Effector CD4-positive, alpha-beta T cell (primary cell): ENCODE results near the gene COPS7A.
A peak's percentile ranks its signal among the peaks of the same experiment; 100 is the strongest.

ENCODE experiments used
- DNase-seq: peaks from one replicate; pipeline ENCODE4 v3.0.0-alpha.2; 2020
- total RNA-seq: gene quantifications from one replicate; lab custom pipeline; 2026; lab: John Stamatoyannopoulos, UW

The COPS7A gene, protein sequence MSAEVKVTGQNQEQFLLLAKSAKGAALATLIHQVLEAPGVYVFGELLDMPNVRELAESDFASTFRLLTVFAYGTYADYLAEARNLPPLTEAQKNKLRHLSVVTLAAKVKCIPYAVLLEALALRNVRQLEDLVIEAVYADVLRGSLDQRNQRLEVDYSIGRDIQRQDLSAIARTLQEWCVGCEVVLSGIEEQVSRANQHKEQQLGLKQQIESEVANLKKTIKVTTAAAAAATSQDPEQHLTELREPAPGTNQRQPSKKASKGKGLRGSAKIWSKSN
- total RNA-seq, result 19.1 reads per million, percentile 46 among the genes with 10 or more reads in this experiment

DNA sequence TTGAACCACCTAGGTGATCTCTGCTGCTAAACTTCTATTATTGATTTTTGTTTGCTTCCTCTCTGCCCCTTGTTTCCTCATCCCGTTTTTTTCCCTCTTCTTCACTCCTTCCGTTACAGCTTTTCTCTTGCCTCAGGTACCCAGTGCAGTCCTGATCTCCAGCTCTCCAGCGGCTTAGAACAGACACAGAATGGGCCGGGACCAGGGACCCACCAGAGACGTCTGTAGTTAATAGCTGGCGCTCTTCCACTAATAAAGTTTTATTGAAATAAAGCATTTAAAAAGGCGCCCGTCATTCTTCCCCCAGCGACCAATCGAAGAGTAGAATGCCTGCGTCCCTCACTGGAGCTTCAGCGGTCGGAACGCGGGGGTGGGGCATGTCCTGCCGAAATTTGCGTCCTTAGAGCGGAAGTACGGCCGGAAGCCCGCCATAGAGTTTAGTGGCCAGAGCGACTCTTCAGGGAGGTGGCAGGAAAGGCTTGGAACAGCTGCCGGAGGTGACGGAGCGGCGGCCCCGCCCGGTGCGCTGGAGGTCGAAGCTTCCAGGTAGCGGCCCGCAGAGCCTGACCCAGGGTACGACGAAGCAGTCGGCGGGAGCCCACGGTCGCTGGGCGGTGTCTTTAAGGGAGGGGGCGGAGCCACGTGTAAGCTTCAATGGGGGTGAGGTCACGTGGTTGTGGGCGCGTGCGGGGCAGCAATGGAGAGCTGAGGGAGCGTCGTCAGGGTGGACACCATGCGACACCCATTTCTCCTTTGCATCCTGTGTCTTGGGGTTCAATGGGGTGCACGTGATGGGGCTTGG lies at the start of gene COPS7A:
COPS7A (plus strand) TSS at position 440 of the 802 bp plus-strand sequence. CDS start 611 bp downstream, outside the sequence.
- DNase-seq, result peak; percentile 89

DNA sequence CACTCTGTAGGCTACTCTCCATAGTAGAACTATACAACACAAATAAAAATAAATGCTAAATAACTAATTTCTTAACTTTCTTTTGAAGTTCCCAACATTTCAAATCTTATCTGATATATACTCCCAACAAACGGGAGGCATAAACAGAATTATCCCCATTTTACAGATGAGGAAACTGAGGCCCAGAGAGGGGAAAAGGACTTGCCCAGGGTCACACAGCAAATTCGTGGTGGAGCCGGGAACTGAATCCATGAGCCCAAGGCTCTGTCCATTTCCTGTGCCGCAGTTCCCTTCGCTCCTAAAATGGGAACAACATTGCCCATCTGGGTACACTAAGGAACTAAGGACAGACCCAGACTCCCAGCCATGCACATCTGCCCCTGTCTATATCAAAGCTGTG lies 46.9 kb upstream of the COPS7A start:
- DNase-seq, result no peak

DNA sequence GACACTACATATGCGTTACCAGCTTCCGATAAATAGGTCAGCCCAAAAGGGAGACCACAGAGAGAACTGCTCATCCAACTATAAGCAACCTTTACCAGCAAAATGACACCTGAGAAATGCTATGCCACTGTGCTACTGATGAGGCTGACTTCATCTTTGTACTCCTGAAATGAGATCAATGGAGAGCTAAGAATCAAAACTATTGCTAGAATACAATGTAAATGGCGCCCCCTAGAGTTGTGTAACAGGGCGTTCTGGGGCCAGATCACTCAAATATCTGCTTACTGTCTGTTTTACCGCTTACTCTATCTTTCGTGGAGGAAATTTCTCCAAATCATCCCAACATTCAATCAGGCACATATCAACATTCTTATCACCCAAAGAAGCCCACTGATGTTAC lies 39.2 kb upstream of the COPS7A start:
- peak; percentile 30 for DNase-seq

DNA sequence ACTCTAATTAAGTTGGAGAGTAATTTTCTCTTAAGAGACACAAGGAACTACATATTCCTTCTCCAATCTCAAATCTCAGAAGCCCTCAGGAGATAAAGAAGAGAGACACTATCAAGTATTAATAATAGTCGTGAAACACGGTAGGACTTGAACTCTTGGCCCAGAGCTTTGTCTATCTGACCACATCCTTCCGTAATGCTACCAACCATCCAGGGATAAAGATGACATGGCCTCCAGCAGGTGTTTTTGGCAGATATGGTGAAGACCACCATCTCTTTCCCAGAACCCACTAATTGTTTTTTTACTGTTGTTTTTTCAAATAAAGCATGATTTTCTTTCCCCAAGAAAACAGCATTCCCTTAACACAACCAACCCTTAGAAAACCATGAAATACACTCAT lies 38.0 kb upstream of the COPS7A start:
- DNase-seq, result no peak

DNA sequence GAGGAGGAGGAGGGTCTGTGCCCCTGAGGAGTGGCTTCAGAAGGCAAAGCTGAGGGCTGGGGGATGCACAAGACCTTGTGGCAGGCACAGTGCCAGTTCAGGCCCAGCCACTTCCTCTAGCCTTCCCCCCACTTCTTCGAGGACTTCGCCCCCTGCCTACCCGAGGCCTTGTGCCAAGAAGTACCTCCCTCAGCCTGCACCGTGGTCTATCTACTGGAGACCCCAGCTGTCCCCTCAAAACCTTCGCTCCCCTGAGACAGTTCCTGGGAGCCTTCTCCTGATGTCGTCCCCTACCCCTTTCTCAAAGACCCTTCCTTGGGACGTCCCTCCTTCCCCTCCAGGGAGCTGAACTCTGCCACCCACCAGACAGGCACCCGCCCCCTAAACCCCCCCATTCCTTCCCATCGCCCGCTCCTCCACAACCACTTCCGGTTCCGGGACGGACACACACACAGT lies 35.3 kb upstream of the COPS7A start:
- DNase-seq, result peak; percentile 25

DNA sequence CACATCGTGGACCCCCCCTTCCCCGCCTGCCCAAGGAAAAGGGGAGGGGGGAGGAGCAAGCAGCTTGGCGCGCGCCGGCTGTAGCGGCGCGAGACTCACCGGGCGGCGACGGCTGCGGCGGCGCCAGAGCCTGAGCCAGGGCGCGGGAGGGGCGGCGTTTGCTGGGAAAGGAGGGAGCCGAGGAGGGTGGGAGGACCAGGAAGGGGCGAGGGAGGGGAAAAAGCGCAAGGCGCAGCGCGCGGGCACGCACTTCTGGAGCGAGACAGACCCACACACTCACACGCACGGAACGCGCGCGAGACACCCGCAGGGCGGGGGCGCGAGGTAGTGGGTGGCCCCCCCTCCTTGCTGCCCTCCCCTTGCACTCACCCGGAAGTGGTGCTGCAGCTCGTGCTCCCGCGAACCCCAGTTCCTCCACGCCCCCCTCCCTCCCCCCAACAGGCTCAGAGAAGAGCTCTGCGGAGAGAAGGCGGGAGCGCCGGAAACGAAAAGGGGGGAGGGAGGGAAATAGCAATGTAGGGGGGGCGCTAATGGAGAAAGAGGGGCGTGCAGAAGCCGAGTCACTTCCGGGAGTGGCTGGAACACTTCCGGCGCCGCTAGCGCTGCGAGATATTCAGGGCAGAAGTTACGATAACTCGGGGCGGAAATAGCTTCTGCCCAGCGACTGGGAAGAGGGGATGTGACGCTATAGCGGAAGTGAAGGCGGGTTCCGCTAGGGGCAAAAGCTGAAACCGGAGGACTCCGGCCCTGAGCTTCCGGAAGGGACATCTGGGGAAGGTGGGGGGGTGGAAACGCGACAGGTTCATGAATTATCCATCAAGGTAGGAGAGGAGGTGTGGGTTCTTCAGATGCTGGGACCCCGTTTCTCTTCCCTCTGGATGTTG lies 34.6 kb upstream of the COPS7A start, which contains the start of gene ZNF384:
ZNF384 (minus strand) TSS at position 377 of the 884 bp plus-strand sequence. CDS start 9,855 bp downstream, outside the sequence.
- peak; percentile 91 for DNase-seq

DNA sequence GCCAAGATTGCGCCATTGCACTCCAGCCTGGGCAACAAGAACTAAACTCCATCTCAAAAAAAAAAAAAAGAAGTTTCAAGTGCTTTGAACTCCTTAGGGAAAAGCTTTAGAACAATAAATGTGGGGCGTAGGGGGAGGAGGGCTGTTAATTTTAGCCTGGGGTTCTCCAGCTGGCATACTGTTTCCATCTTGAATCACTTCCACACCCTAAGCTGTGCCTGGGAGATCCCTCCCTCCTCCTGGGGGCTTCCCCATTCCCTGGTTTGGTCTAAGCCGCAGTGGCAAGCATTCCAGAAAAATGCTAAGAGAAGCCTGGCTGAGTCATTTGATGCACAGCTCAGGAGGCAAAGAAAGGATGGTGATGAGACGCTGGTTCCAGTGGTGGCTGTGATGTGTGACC lies 32.4 kb upstream of the COPS7A start:
- no peak for DNase-seq

DNA sequence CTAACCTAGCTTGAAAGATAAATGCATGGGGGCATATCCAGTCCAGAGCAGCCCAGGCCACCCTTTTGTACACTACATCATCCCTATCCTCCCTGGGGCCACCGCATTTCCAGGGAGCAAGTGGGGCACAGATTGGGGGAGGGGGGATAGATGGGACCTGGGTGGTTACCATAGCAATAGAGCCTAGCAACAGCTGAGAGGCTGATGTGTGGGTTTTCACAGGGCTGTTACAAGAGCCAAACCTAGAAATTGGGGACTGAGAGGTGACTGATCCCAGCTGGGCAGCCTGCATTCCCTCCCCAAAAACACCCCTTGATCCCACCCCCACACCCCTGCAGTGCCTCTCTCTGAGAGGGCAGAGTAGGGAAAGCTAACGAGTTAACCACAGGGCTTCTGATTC lies 31.0 kb upstream of the COPS7A start:
- DNase-seq, result no peak

DNA sequence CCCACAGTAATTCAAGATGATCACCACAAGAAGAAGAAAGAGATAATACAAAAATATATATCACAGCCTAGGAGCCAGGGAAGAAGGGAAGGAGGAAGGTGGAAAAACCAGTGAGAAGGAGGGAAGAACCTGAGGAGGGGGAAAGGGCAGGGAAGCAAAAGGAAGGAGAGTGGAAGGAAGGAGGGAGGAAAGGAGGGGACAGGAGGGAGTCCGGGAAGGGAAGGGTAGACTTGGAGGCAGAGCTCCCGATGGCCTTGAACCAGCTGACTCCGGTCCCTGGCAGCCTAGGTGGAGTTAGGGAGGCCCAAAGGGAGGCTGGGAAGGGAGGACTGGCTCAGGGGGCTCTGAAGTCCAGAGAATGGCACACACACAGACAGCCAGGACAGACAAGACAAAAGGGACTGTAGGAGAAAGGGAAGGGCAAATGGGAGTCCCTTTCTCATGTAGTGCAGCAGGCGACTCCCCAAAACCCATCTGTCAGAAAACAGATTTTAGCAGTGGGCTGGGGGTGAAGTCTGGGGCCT lies 30.0 kb upstream of the COPS7A start:
- no peak for DNase-seq

DNA sequence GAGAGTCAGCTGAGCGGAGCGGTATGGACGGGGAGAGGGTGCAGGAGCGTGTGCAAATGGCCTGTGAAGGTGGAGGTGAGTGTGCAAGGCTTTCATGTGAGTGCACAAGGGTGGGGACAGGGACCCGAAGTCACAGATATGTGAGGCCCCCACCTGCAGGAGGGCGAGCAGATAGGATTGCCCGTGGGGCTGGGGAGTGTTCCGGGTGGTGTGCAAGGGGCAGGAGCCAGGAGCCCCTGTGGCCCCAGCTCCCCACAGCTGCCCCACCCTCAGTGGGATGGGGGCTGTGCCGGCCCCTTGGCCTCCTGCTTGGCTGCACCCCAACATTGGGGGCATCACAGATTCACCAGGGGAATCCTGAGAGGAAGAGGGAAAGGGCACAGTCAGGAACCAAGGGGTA lies 29.1 kb upstream of the COPS7A start:
- no peak for DNase-seq

DNA sequence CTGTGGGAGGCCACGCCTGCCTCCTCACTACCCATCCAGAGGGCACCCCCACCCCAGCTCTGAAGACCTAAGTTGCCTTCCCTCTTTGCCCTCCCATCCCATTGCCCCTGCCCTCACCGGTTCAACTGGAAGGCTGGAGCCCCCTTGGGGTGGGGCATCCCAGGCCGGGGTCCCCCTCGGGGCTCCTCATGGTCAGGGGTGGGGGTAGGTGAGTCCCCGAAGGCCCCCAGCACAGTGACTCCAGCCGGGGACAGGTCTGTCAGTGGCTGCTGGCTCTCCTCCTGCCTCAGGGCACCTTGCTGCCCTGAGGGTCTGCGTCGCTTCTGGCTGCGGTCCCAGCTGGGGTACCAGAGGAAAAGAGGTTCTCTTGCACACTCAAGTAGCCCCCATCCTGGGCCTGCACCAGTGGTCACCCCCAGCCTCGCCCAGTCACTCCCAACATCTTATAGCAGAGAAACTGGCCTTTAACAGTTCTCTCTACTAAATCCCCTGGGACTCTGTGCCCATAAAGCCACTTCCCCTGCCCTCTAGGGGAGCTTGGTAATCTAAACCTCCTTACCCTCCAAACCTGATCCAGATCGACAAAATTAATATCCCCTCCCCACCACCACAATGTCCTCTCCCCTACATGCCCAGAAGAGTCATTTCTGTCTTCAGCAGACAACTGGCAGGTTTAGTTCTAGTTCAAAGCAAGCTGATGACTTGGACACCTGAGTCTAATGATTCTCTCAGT lies 28.4 kb upstream of the COPS7A start:
- DNase-seq, result no peak

DNA sequence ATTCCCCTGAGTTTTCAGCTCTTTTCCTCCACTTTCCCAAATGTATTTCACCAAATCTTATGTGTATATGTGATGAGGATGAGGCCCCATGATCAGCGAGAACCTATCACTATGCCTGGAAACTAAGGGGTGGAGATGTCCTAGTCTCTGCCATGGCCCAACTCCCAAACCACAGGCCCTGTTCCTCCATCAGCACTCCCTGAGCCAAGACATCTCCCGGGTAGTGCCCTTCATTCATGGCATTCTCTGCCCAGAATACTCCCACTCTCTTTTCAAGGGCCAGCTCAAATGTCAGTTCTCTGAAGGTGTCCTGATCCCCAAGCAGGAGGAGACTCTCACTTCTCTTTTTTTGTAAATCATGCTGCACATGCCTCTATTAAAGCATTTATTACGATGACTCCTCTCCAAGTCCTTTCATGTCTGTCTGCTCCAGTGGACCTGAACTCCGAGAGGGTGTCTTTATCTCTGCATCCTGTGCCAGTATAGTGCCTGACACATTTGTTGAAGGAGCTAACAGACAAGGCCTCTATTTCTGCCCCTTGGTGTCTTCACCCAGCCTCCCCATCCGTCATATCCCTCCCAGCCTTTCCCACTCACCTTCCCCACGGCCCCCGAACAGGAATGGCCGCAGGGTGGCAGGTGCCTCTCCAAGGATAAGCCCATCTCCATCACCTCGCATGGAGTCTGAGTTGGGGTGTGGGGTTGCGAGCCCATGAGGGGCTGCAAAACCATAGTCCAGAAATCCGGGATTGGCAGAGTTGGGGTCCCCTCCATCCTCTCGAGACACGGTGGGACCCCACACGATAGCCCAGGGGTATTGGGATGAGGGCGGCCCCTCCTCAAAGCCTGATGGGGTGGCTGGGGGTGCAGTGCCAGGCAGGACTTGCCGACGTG lies 26.9 kb upstream of the COPS7A start:
- no peak for DNase-seq

DNA sequence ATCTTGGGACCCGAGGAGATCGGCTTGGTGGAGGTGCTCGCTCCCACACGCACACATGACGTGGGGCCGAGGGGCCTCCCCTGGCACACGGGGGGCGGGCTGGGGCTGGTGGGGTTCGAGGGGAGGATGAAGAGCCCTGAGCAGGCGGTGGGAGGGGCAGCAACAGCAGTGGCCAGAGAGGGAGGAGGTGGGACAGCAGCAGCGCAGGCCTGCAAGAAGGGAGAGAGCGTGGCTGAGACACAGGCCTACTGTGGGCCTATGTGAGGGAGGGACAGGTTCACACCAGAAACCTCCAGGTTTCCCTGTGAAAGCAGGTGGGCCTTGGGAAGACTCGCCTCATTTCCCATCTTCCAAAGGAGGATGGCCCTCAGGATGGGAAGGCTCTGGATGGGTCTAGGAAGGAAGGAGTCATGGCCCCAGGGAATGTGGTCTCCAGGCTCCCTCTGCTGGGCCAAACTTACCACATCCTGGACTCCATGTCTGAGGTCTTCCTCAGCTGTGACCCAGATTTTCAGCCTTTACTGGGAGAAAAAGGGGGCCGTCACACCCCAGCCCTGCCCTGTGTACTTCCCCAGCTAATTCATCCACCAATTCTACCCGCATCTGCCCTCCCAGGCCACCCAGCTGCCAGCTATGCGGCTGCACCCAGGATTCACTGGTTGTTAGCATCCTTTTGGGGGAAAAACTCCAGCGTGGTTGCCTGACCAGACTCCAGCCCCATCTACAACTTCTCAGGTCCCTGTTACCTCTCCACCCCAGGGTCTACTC lies 26.1 kb upstream of the COPS7A start:
- DNase-seq, result no peak

DNA sequence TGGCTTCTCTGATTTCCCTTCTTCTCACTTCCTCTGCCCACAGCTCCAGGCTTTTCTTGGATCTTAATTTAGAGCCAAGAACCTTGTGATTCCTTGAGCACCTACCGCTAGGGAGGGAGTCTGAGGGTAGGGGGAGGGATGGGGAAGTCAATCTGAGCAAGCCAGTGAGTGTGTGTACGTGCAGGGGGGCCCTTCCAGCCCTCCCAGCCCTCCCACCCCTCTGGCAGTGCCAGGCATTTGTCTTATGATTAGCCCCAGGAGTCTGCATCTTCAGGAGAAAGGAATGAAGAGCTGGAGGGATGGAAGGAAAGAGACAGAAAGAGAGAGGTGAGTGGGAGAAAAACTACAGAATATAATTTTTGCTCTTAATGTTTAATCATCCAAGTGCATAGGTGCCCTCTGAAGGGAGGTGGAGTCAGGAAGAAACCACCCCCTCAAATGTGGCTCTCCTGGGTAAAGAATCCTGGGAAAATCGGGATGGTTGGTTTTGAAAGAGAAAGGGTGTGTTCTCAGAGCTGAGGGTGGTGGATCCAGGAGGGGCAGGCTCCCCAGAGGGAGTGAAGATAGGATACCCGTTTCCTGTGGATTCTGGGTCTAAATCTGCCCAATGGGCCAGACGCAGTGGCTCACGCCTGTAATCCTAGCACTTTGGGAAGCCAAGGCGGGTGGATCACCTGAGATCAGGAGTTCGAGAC lies 25.3 kb upstream of the COPS7A start:
- DNase-seq, result no peak

DNA sequence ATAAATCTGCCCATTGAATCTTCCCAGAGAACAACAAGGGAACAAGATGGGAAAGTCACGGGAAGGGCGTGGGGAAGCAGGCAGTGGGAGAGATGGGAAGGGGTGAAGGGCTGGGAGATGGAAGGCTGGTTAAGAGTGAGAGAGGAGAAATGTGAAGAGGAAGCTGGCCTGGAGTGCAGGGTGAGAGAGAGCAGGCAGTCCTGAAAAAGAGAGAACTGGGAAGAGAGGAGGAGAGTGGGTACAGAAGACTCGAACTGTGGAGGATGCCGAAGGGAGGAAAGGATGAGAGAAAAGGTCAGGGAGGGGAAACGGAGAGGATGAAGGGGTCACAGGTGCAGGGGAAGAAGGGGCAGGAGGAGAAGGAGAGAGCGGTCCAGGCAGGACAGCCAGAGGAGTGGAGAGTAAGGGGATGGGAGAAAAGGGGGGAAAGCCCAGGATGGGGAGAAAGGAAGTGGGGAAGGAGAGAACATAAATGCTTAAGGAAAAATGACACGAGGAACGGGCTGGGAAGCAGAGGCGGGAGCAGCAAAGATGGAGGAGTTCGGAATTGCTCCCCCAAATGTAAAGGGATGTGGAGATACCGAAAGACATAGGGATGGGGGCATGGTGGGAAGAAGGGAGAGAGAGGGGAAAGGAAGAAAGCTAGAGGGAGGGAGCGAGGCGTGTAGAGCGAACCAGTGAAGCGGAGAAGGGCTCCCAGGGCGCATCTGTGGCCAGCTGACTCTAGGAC lies 24.4 kb upstream of the COPS7A start:
- DNase-seq, result no peak

DNA sequence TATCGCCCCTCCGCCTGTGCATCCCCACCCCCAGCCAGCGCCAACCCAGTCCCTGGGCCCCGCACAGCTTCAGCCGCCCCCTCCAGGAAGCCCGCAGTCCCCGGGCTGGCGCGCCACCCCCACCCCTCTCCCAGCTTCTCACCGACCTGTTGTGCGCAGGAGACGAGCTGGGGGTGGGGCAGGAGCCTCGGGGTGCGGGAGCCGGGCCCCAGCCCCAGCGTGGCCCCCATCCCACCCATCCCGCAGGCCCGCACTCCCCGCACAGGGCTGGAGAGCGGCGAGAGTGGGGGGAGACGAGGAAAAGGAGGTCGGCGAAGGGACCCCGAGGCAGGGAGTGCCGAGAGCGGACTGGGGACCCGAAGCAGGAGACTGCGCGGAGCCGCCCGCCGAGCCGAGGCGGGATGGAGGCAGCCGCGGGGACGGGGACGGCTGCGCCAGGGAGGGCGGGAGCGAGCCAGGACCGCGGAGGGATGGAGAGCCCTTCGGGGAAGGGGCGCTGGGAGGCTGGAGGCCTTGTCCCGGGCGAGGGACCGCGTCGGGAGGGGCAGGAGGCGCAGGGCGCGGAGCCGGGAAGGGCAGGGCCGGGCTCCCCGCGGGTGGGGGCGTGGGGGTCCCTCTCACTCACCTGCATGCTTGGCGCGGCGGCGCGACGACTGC lies 23.7 kb upstream of the COPS7A start:
- no peak for DNase-seq

DNA sequence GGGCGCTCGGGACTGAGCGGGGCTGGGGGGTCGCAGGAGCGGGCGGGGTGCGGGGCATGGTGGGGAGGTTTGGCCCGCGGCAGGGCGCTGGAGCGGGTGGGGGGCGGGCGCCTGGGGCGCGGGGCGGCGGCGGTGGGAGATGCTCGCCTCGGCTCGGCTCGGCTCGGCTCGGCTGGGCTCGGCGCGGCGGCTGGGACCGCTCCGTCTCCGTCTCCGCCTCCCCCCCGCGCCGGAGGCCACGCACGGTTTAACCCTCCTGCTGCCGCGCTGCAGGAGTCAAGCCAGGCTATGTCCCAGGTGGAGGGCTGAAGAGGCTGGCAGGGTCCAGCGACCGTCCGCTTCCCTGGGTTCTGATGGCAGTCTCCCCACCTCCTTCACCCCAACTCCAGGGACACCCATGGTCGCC lies 23.2 kb upstream of the COPS7A start, which contains the start of gene PIANP:
PIANP (minus strand) TSS at position 170 of the 406 bp plus-strand sequence. CDS start 2,754 bp downstream, outside the sequence.
- DNase-seq, result peak; percentile 31
